Measurements from ENCODE around the gene TOPBP1. TPM values are rescaled to one million over a fixed set of nuclear protein-coding genes. Genes with fewer than 3 reads are reported as not detected.
A peak's percentile ranks its signal among the peaks of the same experiment; 100 is the strongest.

Gene TOPBP1
- total RNA-seq, 1 donor = 33.7 TPM

DNA sequence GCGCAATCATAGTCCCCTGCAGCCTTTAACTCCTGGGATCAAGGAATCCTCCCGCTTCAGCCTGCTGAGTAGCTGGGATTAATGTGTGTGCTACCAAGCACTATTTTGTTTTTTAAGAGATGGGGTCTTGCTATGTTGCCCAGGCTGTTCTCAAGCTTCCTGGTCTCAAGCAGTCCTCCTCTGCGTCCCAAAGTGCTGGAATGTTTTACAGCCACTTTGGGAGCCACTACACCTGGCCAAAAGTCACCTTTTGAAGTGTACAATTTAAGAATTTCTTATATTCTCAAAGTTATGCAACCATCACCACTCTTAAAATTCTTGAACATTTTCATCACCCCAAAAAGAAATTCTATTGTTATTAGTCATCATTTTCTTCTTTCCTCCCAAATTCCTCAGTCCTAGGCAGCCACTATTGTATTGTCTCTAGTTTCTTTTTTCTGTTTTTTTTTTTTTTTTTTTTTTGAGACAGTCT lies 70.4 kb downstream of the TOPBP1 start:
- TF ChIP-seq, protein P1, sequence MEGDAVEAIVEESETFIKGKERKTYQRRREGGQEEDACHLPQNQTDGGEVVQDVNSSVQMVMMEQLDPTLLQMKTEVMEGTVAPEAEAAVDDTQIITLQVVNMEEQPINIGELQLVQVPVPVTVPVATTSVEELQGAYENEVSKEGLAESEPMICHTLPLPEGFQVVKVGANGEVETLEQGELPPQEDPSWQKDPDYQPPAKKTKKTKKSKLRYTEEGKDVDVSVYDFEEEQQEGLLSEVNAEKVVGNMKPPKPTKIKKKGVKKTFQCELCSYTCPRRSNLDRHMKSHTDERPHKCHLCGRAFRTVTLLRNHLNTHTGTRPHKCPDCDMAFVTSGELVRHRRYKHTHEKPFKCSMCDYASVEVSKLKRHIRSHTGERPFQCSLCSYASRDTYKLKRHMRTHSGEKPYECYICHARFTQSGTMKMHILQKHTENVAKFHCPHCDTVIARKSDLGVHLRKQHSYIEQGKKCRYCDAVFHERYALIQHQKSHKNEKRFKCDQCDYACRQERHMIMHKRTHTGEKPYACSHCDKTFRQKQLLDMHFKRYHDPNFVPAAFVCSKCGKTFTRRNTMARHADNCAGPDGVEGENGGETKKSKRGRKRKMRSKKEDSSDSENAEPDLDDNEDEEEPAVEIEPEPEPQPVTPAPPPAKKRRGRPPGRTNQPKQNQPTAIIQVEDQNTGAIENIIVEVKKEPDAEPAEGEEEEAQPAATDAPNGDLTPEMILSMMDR (IDR thresholded peaks at IDR 0.05; ENCODE audit: extremely low read depth, low read depth, low read length) = no peak
- peaks cover 8% of the 10 kb centered on the region for H3K79me2 ChIP-seq (ENCODE audit: insufficient read depth, low read length)
- H3K27me3 ChIP-seq (ENCODE audit: insufficient read depth, low read length) = no peaks in the 10 kb centered on the region
- H3K27ac ChIP-seq (ENCODE audit: low read depth, low read length) = peak overlapping the region; percentile 58
- no peak overlapping the region for H2AFZ ChIP-seq (ENCODE audit: low read length)
- H3K36me3 ChIP-seq (ENCODE audit: insufficient read depth, low read length) = peaks cover 29% of the 10 kb centered on the region
- DNase-seq (ENCODE audit: insufficient read length, low spot score, missing footprints) = peak; percentile 78
- H3K4me2 ChIP-seq (ENCODE audit: insufficient read depth, low read length) = peak overlapping the region; percentile 40
- peaks cover 5% of the 10 kb centered on the region for H4K20me1 ChIP-seq (ENCODE audit: insufficient read depth, low read length)
- no peak overlapping the region for H3K4me3 ChIP-seq (ENCODE audit: insufficient read depth, low read length)
- H3K9me3 ChIP-seq (ENCODE audit: low read depth, low read length) = no peaks in the 10 kb centered on the region
- peaks cover 56% of the 10 kb centered on the region for H3K4me1 ChIP-seq (ENCODE audit: insufficient read depth, low read length)

DNA sequence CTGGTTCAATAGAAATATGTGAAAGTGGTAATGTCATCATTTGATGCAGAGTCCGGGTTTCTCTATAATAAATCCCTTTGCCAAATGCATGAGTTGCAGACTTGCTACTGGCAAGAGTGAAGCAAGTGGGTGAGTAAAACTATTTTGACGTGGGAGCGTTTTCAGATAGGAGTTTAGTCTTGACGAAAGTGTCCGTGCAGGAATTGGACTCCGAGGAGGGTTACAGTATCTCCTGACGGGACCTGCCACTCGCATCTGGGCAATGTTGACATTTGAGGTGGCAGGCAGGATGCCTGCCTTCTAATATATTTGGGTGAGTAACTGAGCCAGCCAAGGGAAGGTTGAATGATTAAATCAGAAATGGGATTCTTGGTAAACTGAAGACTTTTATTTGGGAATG lies 72.2 kb downstream of the TOPBP1 start:
- no peak overlapping the region for H3K27ac ChIP-seq (ENCODE audit: low read depth, low read length)

DNA sequence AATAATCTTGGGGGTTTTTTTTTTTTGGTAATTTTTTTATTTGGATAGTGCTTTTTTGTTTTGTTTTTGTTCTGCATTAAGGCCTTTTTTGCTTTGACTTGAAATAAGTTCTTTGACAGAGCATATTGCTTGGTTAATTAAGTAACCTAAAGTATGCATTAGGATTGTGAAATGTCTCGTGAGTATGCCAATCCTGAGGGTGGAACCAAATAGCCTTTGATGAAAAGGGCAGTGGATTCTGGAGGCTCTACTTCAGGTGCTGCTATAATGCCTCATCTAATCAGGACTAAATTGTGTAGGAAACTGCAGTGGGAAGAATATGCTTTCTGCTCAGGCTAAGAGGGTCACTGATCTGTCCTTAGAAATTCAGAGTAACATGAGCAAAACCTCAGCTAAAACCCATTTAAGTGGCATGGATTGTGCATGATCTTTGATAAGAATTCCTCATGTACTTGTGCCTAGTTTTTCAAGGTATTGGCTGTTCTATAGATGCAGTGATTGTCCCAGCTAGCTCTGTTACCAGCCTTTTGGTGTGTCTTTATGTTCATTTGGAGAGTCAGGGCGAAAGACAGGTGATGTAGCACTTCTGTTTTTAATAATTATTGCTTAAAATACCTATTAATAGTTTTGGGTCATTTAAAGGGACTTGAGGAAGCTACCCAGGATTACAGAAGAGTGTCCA lies 72.8 kb downstream of the TOPBP1 start:
- TF ChIP-seq, protein P1 (IDR thresholded peaks at IDR 0.05; ENCODE audit: extremely low read depth, low read depth, low read length) = no peak
- Histone ChIP-seq H3K27ac (ENCODE audit: low read depth, low read length) (peak overlapping the region; percentile 32), H3K4me2 (ENCODE audit: insufficient read depth, low read length) (no peak overlapping the region), H3K4me3 (ENCODE audit: insufficient read depth, low read length) (no peak overlapping the region), H2AFZ (ENCODE audit: low read length) (no peak overlapping the region), H3K27me3 (ENCODE audit: insufficient read depth, low read length) (no peaks in the 10 kb centered on the region), H3K36me3 (ENCODE audit: insufficient read depth, low read length) (peaks cover 53% of the 10 kb centered on the region), H3K79me2 (ENCODE audit: insufficient read depth, low read length) (peaks cover 20% of the 10 kb centered on the region), H3K4me1 (ENCODE audit: insufficient read depth, low read length) (peaks cover 40% of the 10 kb centered on the region), H4K20me1 (ENCODE audit: insufficient read depth, low read length) (peaks cover 19% of the 10 kb centered on the region), H3K9me3 (ENCODE audit: low read depth, low read length) (no peaks in the 10 kb centered on the region)
- DNase-seq (ENCODE audit: insufficient read length, low spot score, missing footprints) = no peak

More for the DNA sequence above, 72.2 kb downstream of the TOPBP1 start:
- H3K9me3 ChIP-seq (ENCODE audit: low read depth, low read length) = no peaks in the 10 kb centered on the region
- DNase-seq (ENCODE audit: insufficient read length, low spot score, missing footprints) = no peak
- TF ChIP-seq, protein P1 (IDR thresholded peaks at IDR 0.05; ENCODE audit: extremely low read depth, low read depth, low read length) = no peak
- H3K36me3 ChIP-seq (ENCODE audit: insufficient read depth, low read length) = peaks cover 47% of the 10 kb centered on the region
- H3K4me3 ChIP-seq (ENCODE audit: insufficient read depth, low read length) = no peak overlapping the region
- H3K4me2 ChIP-seq (ENCODE audit: insufficient read depth, low read length) = no peak overlapping the region
- H3K4me1 ChIP-seq (ENCODE audit: insufficient read depth, low read length) = peaks cover 40% of the 10 kb centered on the region
- H3K79me2 ChIP-seq (ENCODE audit: insufficient read depth, low read length) = peaks cover 16% of the 10 kb centered on the region
- no peaks in the 10 kb centered on the region for H3K27me3 ChIP-seq (ENCODE audit: insufficient read depth, low read length)
- H2AFZ ChIP-seq (ENCODE audit: low read length) = no peak overlapping the region
- peaks cover 16% of the 10 kb centered on the region for H4K20me1 ChIP-seq (ENCODE audit: insufficient read depth, low read length)

DNA sequence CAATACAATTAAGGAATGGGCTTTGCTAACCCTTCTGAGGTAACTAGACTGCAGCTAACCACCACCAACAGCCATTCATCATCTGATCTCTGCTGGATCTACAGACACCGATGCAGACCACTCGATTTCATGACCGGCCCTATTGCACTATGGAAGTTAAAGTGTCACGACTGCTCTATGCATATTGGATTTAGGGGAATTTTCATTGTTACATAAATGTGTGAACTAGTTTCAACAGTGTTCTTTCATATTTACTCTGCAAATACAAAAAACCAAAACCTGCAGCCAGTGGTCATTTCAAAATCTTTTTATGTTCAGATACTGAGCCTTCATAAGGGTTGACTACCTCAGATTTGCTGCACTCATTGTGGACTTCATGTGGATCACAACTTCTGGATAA lies 73.7 kb downstream of the TOPBP1 start:
- Histone ChIP-seq H3K27ac (ENCODE audit: low read depth, low read length) (no peak overlapping the region), H3K4me2 (ENCODE audit: insufficient read depth, low read length) (no peak overlapping the region), H3K79me2 (ENCODE audit: insufficient read depth, low read length) (peaks cover 29% of the 10 kb centered on the region), H3K36me3 (ENCODE audit: insufficient read depth, low read length) (peaks cover 61% of the 10 kb centered on the region), H3K4me1 (ENCODE audit: insufficient read depth, low read length) (peaks cover 40% of the 10 kb centered on the region), H3K4me3 (ENCODE audit: insufficient read depth, low read length) (no peak overlapping the region), H3K9me3 (ENCODE audit: low read depth, low read length) (no peaks in the 10 kb centered on the region), H3K27me3 (ENCODE audit: insufficient read depth, low read length) (no peaks in the 10 kb centered on the region), H2AFZ (ENCODE audit: low read length) (no peak overlapping the region), H4K20me1 (ENCODE audit: insufficient read depth, low read length) (peaks cover 26% of the 10 kb centered on the region)
- no peak for DNase-seq (ENCODE audit: insufficient read length, low spot score, missing footprints)
- TF ChIP-seq, protein P1 (IDR thresholded peaks at IDR 0.05; ENCODE audit: extremely low read depth, low read depth, low read length) = no peak

Data from osteoblast (primary cell).